NB4 (cell line): ENCODE data around the gene NIBAN1.

Experiments
- CTCF ChIP-seq: IDR thresholded peaks from one replicate; pipeline ENCODE4 v1.5.1; 2012; ENCODE audit warnings: low read depth, low read length
- MAX ChIP-seq: IDR thresholded peaks from 2 replicates; pipeline ENCODE4 v1.6.1; 2011; ENCODE audit warnings: low read depth, low read length
- POLR2A ChIP-seq: IDR thresholded peaks from 2 replicates; pipeline ENCODE4 v1.6.1; 2011; ENCODE audit warnings: mild to moderate bottlenecking; ENCODE audit not compliant: insufficient read length; ENCODE audit errors: extremely low read depth

GRCh38 chr1:184940226-184940625 lies 34.1 kb downstream of the NIBAN1 start:
- TF ChIP-seq CTCF, result no peak
- no peak for TF ChIP-seq POLR2A
- no peak for TF ChIP-seq MAX
